GM23248 (cell line): ENCODE measurements around the gene CPLX1.

Source experiments
- EZH2 ChIP-seq: fragments of 200-600 bp; sonication (generic); IDR thresholded peaks from 2 replicates; pipeline ENCODE4 v1.6.1; 2018; ENCODE audit warnings: antibody characterized with exemption, mild to moderate bottlenecking; ENCODE audit not compliant: insufficient read depth, poor library complexity, severe bottlenecking
- EZH2phosphoT487 ChIP-seq: fragments of 200-600 bp; sonication (generic); IDR thresholded peaks from 2 replicates; pipeline ENCODE4 v1.6.1; 2018; ENCODE audit warnings: antibody characterized with exemption, moderate library complexity, mild to moderate bottlenecking, low read depth; ENCODE audit not compliant: insufficient read depth

DNA sequence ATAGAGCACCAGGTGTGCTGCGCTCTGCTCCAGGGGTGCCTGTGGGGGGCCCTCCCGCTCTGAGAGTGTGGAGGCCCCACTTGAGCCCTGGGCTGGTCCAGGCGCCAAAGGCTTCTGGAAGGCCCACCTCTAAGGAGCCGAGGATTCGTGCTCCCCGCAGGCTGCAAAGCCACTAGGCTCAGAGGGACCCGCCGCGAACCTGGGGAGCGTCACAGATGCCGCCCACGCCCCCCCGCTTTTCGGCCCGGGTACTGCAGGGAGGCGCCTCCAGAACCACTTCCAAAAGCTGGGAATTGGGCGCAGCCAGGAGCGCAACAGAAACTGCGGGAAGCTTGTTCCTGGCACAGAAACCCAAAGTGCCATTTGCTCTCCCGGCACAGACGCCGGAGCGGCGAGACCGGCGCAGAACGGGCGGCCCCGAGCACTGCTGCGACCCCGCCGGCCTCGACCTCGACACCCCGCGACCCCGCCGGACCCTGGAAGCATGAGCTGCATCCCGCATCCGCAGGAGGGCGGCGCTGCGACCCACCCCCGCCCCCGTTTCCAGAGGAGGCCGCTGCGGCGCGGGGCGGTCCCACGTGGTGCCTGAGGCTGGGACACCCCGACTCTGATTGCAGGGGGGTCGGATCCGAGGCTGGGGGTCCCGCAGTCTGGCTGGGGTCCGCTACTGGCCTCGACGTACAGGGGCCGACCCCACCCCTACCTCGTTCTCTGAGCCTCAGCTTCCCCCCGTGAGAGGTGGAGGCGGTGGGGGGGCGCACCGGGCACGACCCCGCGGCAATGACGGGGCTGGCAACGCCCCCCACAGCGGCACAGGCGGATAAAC, 30.8 kb downstream of the CPLX1 start:
- TF ChIP-seq EZH2 (peak; percentile 88), EZH2phosphoT487 (no peak; the same call in 1 of the 2 replicates)
